Thyroid gland (tissue), 4 donors: Measurements from ENCODE around the gene HNRNPA2B1.

Experiments
- CTCF ChIP-seq, 6 experiments: fragments of 200-600 bp in 3 of 6; fragments of 450-650 bp in 3 of 6; sonication (generic) in 3 of 6; IDR thresholded peaks; one replicate each; pipeline ENCODE4 v1.5.1; 2016 to 2019; ENCODE audit warnings: antibody characterized with exemption in 6 of 6, mild to moderate bottlenecking in 2 of 6, inconsistent platforms in 1 of 6, moderate library complexity in 1 of 6
- POLR2A ChIP-seq, 2 donors: fragments of 450-650 bp; IDR thresholded peaks; one replicate each; pipeline ENCODE4 v1.6.1; 2017; ENCODE audit warnings: antibody characterized with exemption in 2 of 2, mild to moderate bottlenecking in 2 of 2, moderate library complexity in 1 of 2

GRCh38 chr7:26197153-26198115, 3.1 kb downstream of the HNRNPA2B1 start:
- no peak for TF ChIP-seq POLR2A (IDR thresholded peaks at IDR 0.05)
- TF ChIP-seq CTCF (IDR thresholded peaks at IDR 0.05) = no peak
